Measurements from ENCODE around the gene AQP12A.

AQP12A gene

GRCh38 chr2:240644171-240644651 lies 47.5 kb upstream of the AQP12A start:
- H3K9me3 ChIP-seq = no peaks in the 10 kb centered on the region
- no peak overlapping the region for H3K27ac ChIP-seq
- peaks cover 27% of the 10 kb centered on the region for H3K27me3 ChIP-seq
- peaks cover 0 to 4% of the 10 kb centered on the region in 2 experiments for H3K4me1 ChIP-seq (ENCODE audit: control insufficient read depth in 1 of 2, insufficient read depth in 1 of 2, low read depth in 1 of 2, low read length in 1 of 2)
- no peaks in the 10 kb centered on the region for H3K36me3 ChIP-seq
- TF ChIP-seq, protein P1, sequence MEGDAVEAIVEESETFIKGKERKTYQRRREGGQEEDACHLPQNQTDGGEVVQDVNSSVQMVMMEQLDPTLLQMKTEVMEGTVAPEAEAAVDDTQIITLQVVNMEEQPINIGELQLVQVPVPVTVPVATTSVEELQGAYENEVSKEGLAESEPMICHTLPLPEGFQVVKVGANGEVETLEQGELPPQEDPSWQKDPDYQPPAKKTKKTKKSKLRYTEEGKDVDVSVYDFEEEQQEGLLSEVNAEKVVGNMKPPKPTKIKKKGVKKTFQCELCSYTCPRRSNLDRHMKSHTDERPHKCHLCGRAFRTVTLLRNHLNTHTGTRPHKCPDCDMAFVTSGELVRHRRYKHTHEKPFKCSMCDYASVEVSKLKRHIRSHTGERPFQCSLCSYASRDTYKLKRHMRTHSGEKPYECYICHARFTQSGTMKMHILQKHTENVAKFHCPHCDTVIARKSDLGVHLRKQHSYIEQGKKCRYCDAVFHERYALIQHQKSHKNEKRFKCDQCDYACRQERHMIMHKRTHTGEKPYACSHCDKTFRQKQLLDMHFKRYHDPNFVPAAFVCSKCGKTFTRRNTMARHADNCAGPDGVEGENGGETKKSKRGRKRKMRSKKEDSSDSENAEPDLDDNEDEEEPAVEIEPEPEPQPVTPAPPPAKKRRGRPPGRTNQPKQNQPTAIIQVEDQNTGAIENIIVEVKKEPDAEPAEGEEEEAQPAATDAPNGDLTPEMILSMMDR (IDR thresholded peaks at IDR 0.05) = no peak
- no peak overlapping the region for H3K4me3 ChIP-seq (ENCODE audit: low read depth in 1 of 2, low read length in 1 of 2)

DNA sequence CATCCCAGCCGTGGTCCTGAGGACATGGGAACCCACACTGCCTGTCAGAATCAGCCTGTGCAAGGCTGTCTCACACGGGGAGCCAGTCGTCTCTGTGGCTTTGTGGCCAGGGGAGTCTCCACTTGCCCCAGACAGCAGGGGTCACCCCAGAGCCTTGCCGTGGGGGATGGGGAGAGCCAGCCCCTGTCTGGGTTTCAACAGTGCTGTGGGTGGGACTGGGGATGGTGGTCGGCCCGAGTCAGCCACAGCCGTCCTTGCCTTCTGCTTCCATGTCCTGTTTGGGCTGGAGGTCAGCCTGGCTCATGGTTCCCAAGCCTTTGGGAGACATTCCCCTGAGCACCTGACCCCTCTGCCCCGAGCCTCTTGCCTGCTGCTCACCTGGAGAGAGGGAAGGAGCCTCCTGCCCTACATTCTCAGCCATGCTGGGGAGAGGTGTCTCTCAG lies 46.8 kb upstream of the AQP12A start:
- no peaks in the 10 kb centered on the region for H3K9me3 ChIP-seq
- peaks cover 0 to 4% of the 10 kb centered on the region in 2 experiments for H3K4me1 ChIP-seq (ENCODE audit: control insufficient read depth in 1 of 2, insufficient read depth in 1 of 2, low read depth in 1 of 2, low read length in 1 of 2)
- H3K27ac ChIP-seq = no peak overlapping the region
- no peak overlapping the region for H3K4me3 ChIP-seq (ENCODE audit: low read depth in 1 of 2, low read length in 1 of 2)
- no peaks in the 10 kb centered on the region for H3K36me3 ChIP-seq
- peaks cover 32% of the 10 kb centered on the region for H3K27me3 ChIP-seq
- TF ChIP-seq, protein P1 (IDR thresholded peaks at IDR 0.05) = no peak

GRCh38 chr2:240645346-240645745 lies 46.3 kb upstream of the AQP12A start:
- H3K36me3 ChIP-seq = no peaks in the 10 kb centered on the region
- H3K27ac ChIP-seq = no peak overlapping the region
- no peak overlapping the region for H3K4me3 ChIP-seq (ENCODE audit: low read depth in 1 of 2, low read length in 1 of 2)
- TF ChIP-seq, protein P1 (IDR thresholded peaks at IDR 0.05) = no peak
- H3K9me3 ChIP-seq = no peaks in the 10 kb centered on the region
- peaks cover 37% of the 10 kb centered on the region for H3K27me3 ChIP-seq
- peaks cover 0 to 4% of the 10 kb centered on the region in 2 experiments for H3K4me1 ChIP-seq (ENCODE audit: control insufficient read depth in 1 of 2, insufficient read depth in 1 of 2, low read depth in 1 of 2, low read length in 1 of 2)

GRCh38 chr2:240645801-240646175 lies 45.9 kb upstream of the AQP12A start:
- TF ChIP-seq, protein P1 (IDR thresholded peaks at IDR 0.05) = no peak
- no peak overlapping the region for H3K27ac ChIP-seq
- H3K27me3 ChIP-seq = peaks cover 41% of the 10 kb centered on the region

DNA sequence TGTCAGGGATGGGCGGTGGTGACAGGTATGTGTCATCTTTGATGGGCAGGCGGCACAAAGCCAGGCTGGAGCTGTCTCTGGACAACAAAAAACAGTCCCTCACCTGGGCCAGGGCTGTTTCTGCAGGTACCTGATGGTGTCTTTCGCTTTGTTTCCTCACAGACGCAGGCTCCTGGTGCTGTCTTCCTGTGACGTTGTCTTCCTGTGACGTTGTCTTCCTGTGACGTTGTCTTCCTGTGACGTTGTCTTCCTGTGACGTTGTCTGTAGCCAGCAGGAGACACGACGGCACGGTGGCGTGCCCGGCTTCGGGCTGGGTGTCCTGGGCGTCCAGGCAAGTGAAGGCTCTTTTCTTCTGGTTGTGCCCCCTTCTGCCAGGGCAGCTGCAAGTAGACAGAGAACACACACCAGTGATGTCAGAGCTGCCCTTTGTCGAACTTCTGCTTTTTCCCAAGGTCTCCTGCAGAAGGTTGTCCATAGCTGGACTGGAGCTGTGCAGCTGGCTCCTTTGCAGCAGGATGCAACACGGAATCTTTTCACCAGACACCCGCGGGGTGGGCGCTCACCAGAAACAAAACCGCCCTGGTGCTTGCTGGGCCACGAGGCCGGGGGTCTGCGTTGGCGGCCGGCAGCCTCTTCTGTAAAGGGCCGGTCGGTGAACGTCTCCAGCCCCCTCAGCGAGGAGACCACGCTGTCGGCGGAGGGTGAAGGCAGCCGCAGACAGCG lies 45.3 kb upstream of the AQP12A start:
- TF ChIP-seq, protein P1 (IDR thresholded peaks at IDR 0.05) = no peak
- no peaks in the 10 kb centered on the region for H3K9me3 ChIP-seq
- H3K36me3 ChIP-seq = no peaks in the 10 kb centered on the region
- peak overlapping the region in 1 of 2 experiments; percentile 20 for H3K4me3 ChIP-seq (ENCODE audit: low read depth in 1 of 2, low read length in 1 of 2)
- H3K4me1 ChIP-seq (ENCODE audit: control insufficient read depth in 1 of 2, insufficient read depth in 1 of 2, low read depth in 1 of 2, low read length in 1 of 2) = peaks cover 0 to 4% of the 10 kb centered on the region in 2 experiments
- peaks cover 45% of the 10 kb centered on the region for H3K27me3 ChIP-seq
- H3K27ac ChIP-seq = no peak overlapping the region

More at GRCh38 chr2:240645801-240646175, 45.9 kb upstream of the AQP12A start:
- peak overlapping the region in 1 of 2 experiments; percentile 20 for H3K4me3 ChIP-seq (ENCODE audit: low read depth in 1 of 2, low read length in 1 of 2)
- no peaks in the 10 kb centered on the region for H3K36me3 ChIP-seq
- H3K4me1 ChIP-seq (ENCODE audit: control insufficient read depth in 1 of 2, insufficient read depth in 1 of 2, low read depth in 1 of 2, low read length in 1 of 2) = peaks cover 0 to 4% of the 10 kb centered on the region in 2 experiments
- H3K9me3 ChIP-seq = no peaks in the 10 kb centered on the region

Measured in neutrophil (primary cell).